ENCODE measurements around the gene FOCAD. TPM values are rescaled to one million over a fixed set of nuclear protein-coding genes. Genes with fewer than 3 reads are reported as not detected.

FOCAD gene
- total and polyA plus RNA-seq, 2 donors (not counting 1 experiment from before 2014, with no cell fraction given): 4.0 to 10.1 TPM

DNA sequence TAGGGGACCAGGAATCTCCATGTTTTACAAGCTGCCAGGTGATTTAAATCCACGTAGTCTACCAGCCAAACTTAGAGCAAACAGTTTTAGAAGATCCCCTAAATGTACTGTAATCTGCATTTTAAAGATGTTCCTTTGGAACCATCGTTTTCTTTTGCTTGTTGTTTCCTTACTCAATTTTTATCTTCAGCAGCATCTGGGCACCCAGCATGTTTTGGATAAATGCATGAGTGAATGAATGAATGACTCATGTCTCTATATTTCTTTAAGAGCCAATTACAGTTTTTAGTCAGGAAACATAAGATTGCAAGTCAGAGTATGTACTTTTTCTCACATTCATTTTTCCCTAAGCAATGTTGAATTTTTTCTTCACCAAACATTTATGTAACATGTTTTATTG is 224.4 kb downstream of the FOCAD start:
- DNase-seq: no peak
- Histone ChIP-seq H4K20me1 (ENCODE audit: control insufficient read depth, insufficient read depth, low read length, poor library complexity, severe bottlenecking) (no peaks in the 10 kb centered on the region), H3K4me2 (replicated peaks; ENCODE audit: low read depth, low read length, poor library complexity, severe bottlenecking) (no peak overlapping the region), H3K4me3 (ENCODE audit: control extremely low read depth in 1 of 5, extremely low read depth in 1 of 5, insufficient read depth in 1 of 5, low read depth in 2 of 5, low read length in 4 of 5) (no peak overlapping the region), H3K36me3 (replicated peaks in 1 of 2; ENCODE audit: control extremely low read depth in 1 of 2, control insufficient read depth in 1 of 2, extremely low read depth in 1 of 2, insufficient read depth in 2 of 2, low read length in 1 of 2) (no peaks in the 10 kb centered on the region), H3K79me2 (ENCODE audit: control insufficient read depth, insufficient read depth, low read length) (no peaks in the 10 kb centered on the region), H2AFZ (ENCODE audit: insufficient read depth, low read depth, low read length, poor library complexity, severe bottlenecking) (no peak overlapping the region), H3K9me3 (ENCODE audit: control extremely low read depth in 1 of 3, control insufficient read depth in 2 of 3, insufficient read depth in 1 of 3, low read length in 2 of 3) (no peaks in the 10 kb centered on the region), H3K9ac (ENCODE audit: low read length) (no peak overlapping the region), H3K27me3 (replicated peaks in 1 of 4; ENCODE audit: control extremely low read depth in 1 of 4, control insufficient read depth in 3 of 4, insufficient read depth in 4 of 4, low read length in 3 of 4) (no peaks in the 10 kb centered on the region), H3K27ac (ENCODE audit: low read length in 2 of 2) (no peak overlapping the region), H3K4me1 (ENCODE audit: control insufficient read depth in 2 of 2, insufficient read depth in 2 of 2, low read length in 2 of 2) (no peaks in the 10 kb centered on the region)
- Mint-ChIP-seq H3K4me1 (no peaks in the 10 kb centered on the region), H3K27me3 (no peaks in the 10 kb centered on the region), H3K4me3 (no peak overlapping the region), H3K27ac (no peak overlapping the region), H3K9me3 (ENCODE audit: insufficient read depth) (no peaks in the 10 kb centered on the region)
- intact Hi-C loops (cut with micrococcal nuclease): no loop called here
- ATAC-seq (ENCODE audit: low read depth): no peak
- TF ChIP-seq EZH2 (IDR thresholded peaks at IDR 0.05; ENCODE audit: borderline replicate concordance, insufficient read depth, low read depth, low read length, poor library complexity, severe bottlenecking) (no peak), CTCF (IDR thresholded peaks at IDR 0.05) (no peak)
- CTCF ChIA-PET: no interaction called here
- no CpG with 5 or more reads among the region's 2 CpGs for WGBS (ENCODE audit: insufficient coverage)
- POLR2A ChIA-PET: no interaction called here

DNA sequence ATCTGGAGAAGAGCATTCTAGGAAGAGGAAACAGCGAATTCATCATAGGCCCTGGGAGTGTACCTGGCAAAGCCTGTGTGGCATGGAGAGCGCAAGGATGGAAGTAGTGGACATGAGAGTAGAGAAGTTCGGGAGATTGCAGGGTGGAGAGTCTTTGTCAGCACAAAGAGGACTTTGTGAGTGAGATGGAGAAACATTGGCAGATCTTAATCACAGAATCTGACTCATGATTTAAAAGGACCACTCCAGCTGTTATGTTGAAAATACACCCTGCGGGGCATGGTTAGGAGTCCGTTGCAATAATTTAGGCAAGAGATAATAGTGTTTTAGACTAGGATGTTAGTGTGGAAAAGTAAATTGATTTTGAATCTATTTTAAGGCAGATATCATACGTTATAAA is 230.5 kb downstream of the FOCAD start:
- no peaks in the 10 kb centered on the region for H4K20me1 ChIP-seq (ENCODE audit: control insufficient read depth, insufficient read depth, low read length, poor library complexity, severe bottlenecking)
- no peaks in the 10 kb centered on the region for H3K9me3 ChIP-seq (ENCODE audit: control extremely low read depth in 1 of 3, control insufficient read depth in 2 of 3, insufficient read depth in 1 of 3, low read length in 2 of 3)
- WGBS (ENCODE audit: insufficient coverage): 100% methylated on average over 5 of the region's 6 CpGs
- H3K9me3 Mint-ChIP-seq (ENCODE audit: insufficient read depth): no peaks in the 10 kb centered on the region
- H3K27ac ChIP-seq (ENCODE audit: low read length in 2 of 2): no peak overlapping the region
- peaks cover 0 to 1% of the 10 kb centered on the region in 2 experiments for H3K36me3 ChIP-seq (replicated peaks in 1 of 2; ENCODE audit: control extremely low read depth in 1 of 2, control insufficient read depth in 1 of 2, extremely low read depth in 1 of 2, insufficient read depth in 2 of 2, low read length in 1 of 2)
- no peak overlapping the region for H3K9ac ChIP-seq (ENCODE audit: low read length)
- no peak overlapping the region for H2AFZ ChIP-seq (ENCODE audit: insufficient read depth, low read depth, low read length, poor library complexity, severe bottlenecking)
- H3K27me3 Mint-ChIP-seq: no peaks in the 10 kb centered on the region
- TF ChIP-seq EZH2 (IDR thresholded peaks at IDR 0.05; ENCODE audit: borderline replicate concordance, insufficient read depth, low read depth, low read length, poor library complexity, severe bottlenecking) (no peak), CTCF (IDR thresholded peaks at IDR 0.05) (no peak)
- no peaks in the 10 kb centered on the region for H3K4me1 ChIP-seq (ENCODE audit: control insufficient read depth in 2 of 2, insufficient read depth in 2 of 2, low read length in 2 of 2)
- H3K27ac Mint-ChIP-seq: no peak overlapping the region
- ChIA-PET POLR2A (no interaction called here), CTCF (no interaction called here)
- H3K79me2 ChIP-seq (ENCODE audit: control insufficient read depth, insufficient read depth, low read length): no peaks in the 10 kb centered on the region
- no peaks in the 10 kb centered on the region for H3K4me1 Mint-ChIP-seq
- no peak overlapping the region for H3K4me3 ChIP-seq (ENCODE audit: control extremely low read depth in 1 of 5, extremely low read depth in 1 of 5, insufficient read depth in 1 of 5, low read depth in 2 of 5, low read length in 4 of 5)
- DNase-seq (no peak), ATAC-seq (ENCODE audit: low read depth) (no peak)
- H3K4me2 ChIP-seq (replicated peaks; ENCODE audit: low read depth, low read length, poor library complexity, severe bottlenecking): no peak overlapping the region
- no peaks in the 10 kb centered on the region for H3K27me3 ChIP-seq (replicated peaks in 1 of 4; ENCODE audit: control extremely low read depth in 1 of 4, control insufficient read depth in 3 of 4, insufficient read depth in 4 of 4, low read length in 3 of 4)
- intact Hi-C loops (cut with micrococcal nuclease): no loop called here
- no peak overlapping the region for H3K4me3 Mint-ChIP-seq
